Activated CD8-positive, alpha-beta T cell treated with anti-CD3 and anti-CD28 coated beads, Interleukin-2, amount 10 ng/mL, durations not matched to agents 7 days and 5 days (primary cell): ENCODE measurements around the gene VDR. TPM values are rescaled to one million over a fixed set of nuclear protein-coding genes. Genes with fewer than 3 reads are reported as not detected.
"Not testable (repeated sequence)": the region's sequence is repeated elsewhere in the genome, so short reads cannot be mapped to it uniquely, and the experiment has no call there.

Experiments used
- ATAC-seq: fragments of 150-1000 bp; cut with Tn5 transposase; one replicate; pipeline ENCODE4 v1.10.0; 2021; ENCODE audit warnings: moderate library complexity
- CTCF ChIA-PET: fragments of 350-600 bp; sonication (Branson Sonifier 250); formaldehyde crosslinking; loops from one replicate; lab custom pipeline; 2021; ENCODE audit warnings: antibody characterized with exemption; lab: Charles Lee
- POLR2A ChIA-PET: fragments of 350-600 bp; sonication (Branson Sonifier 250); formaldehyde crosslinking; loops from one replicate; lab custom pipeline; 2021; ENCODE audit warnings: antibody characterized with exemption; lab: Charles Lee
- DNase-seq: peaks from one replicate; pipeline ENCODE4 v3.0.0-alpha.2; 2020
- H3K27ac Mint-ChIP-seq: one replicate; pipeline ENCODE4 v1.8.0; 2021; ENCODE audit warnings: mild to moderate bottlenecking, mixed read lengths
- H3K27me3 Mint-ChIP-seq: one replicate; pipeline ENCODE4 v1.8.0; 2021; ENCODE audit warnings: low read depth, mixed read lengths
- H3K36me3 Mint-ChIP-seq: one replicate; pipeline ENCODE4 v1.8.0; 2021; ENCODE audit warnings: low read depth, mixed read lengths
- H3K4me1 Mint-ChIP-seq: one replicate; pipeline ENCODE4 v1.8.0; 2021; ENCODE audit warnings: low read depth, mixed read lengths
- H3K4me3 Mint-ChIP-seq: one replicate; pipeline ENCODE4 v1.8.0; 2021; ENCODE audit warnings: mild to moderate bottlenecking, mixed read lengths
- H3K9me3 Mint-ChIP-seq: one replicate; pipeline ENCODE4 v1.8.0; 2022; ENCODE audit warnings: mixed read lengths; ENCODE audit not compliant: insufficient read depth
- total RNA-seq, 2 experiments: library from RNA; stranded (reverse); gene quantifications; one replicate each; pipeline ENCODE4 v1.2.3, GENCODE V29; 2021

VDR gene
- total RNA-seq, 2 experiments from 2014 or later, result 13.2 to 14.5 TPM

- Mint-ChIP-seq H3K4me3 (no peak overlapping the region), H3K9me3 (no peaks in the 10 kb centered on the region), H3K27me3 (no peaks in the 10 kb centered on the region), H3K36me3 (peaks cover 14% of the 10 kb centered on the region), H3K27ac (no peak overlapping the region), H3K4me1 (peaks cover 3% of the 10 kb centered on the region)
- DNase-seq (no peak), ATAC-seq (no peak)
- ChIA-PET CTCF (interaction anchor here (1.0 kb wide), 1 partner anchor 48 kb away, joined by 3 read pairs; no protein-coding TSS in a partner anchor), POLR2A (no interaction called here)
Measured at GRCh38 chr12:47845081-47845480, 59.7 kb downstream of the VDR start.

GRCh38 chr12:47844264-47845019 lies 60.4 kb downstream of the VDR start:
- no peak for ATAC-seq
- Mint-ChIP-seq H3K36me3 (peaks cover 13% of the 10 kb centered on the region), H3K9me3 (no peaks in the 10 kb centered on the region), H3K4me3 (no peak overlapping the region), H3K27me3 (no peaks in the 10 kb centered on the region), H3K4me1 (peaks cover 3% of the 10 kb centered on the region), H3K27ac (no peak overlapping the region)
- POLR2A ChIA-PET, result no interaction called here
- DNase-seq, result no peak
- CTCF ChIA-PET, result interaction anchor here (15.6 to 21.0 kb wide), 2 partner anchors 35 to 102 kb away, joined by 360 to 1049 read pairs; partner anchors contain the start of gene HDAC7

- no peak overlapping the region for H3K4me3 Mint-ChIP-seq
- ATAC-seq, result no peak
- H3K27ac Mint-ChIP-seq, result no peak overlapping the region
- ChIA-PET POLR2A (interaction anchor here (1.1 kb wide), 1 partner anchor 54 kb away, joined by 3 read pairs; no protein-coding TSS in a partner anchor), CTCF (interaction anchor here (0.9 to 21.0 kb wide), 4 partner anchors 11 to 101 kb away, joined by 3 to 1049 read pairs (median 182); partner anchors contain the start of gene HDAC7)
- peaks cover 3% of the 10 kb centered on the region for H3K4me1 Mint-ChIP-seq
- H3K36me3 Mint-ChIP-seq, result peaks cover 8% of the 10 kb centered on the region
- H3K9me3 Mint-ChIP-seq, result no peaks in the 10 kb centered on the region
- no peak for DNase-seq
- peaks cover 2% of the 10 kb centered on the region for H3K27me3 Mint-ChIP-seq
Measured at GRCh38 chr12:47843226-47843980, 61.4 kb downstream of the VDR start.

GRCh38 chr12:47842543-47842942 lies 62.3 kb downstream of the VDR start:
- POLR2A ChIA-PET, result interaction anchor here (1.1 to 16.4 kb wide), 2 partner anchors 29 to 53 kb away, joined by 3 to 642 read pairs; partner anchors contain the start of gene HDAC7
- CTCF ChIA-PET, result interaction anchor here (1.1 to 21.0 kb wide), 4 partner anchors 10 to 101 kb away, joined by 3 to 1049 read pairs (median 184); partner anchors contain the start of gene HDAC7
- not testable (repeated sequence) for H3K4me3 Mint-ChIP-seq, H3K9me3 Mint-ChIP-seq, ATAC-seq, H3K27ac Mint-ChIP-seq, H3K27me3 Mint-ChIP-seq, H3K36me3 Mint-ChIP-seq, DNase-seq
- H3K4me1 Mint-ChIP-seq, result peaks cover 11% of the 10 kb centered on the region

DNA sequence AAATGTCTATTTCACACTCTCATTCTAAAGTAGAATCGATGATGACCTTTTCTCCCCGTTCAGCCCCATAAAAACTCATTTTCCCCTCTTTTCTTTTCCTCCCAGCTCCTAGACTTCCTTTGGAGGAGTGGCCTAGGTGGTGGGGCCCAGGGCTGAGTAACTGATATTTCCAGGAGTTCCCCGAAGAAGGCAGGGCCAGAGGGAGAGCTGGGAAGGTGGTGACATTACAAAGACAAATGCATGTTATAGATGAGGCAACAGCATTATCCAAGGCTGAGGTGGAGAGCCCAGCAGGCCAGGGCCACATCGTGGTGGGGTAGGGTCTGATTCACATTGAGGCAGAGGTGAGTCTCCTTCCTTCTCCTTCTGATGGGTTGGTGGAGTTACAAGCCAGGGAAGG lies 62.9 kb downstream of the VDR start:
- Mint-ChIP-seq H3K27ac (no peak overlapping the region), H3K36me3 (peaks cover 8% of the 10 kb centered on the region), H3K27me3 (peaks cover 2% of the 10 kb centered on the region), H3K4me3 (no peak overlapping the region), H3K4me1 (peaks cover 17% of the 10 kb centered on the region), H3K9me3 (no peaks in the 10 kb centered on the region)
- ChIA-PET POLR2A (interaction anchor here (1.1 to 16.4 kb wide), 2 partner anchors 29 to 52 kb away, joined by 3 to 642 read pairs; partner anchors contain the start of gene HDAC7), CTCF (interaction anchor here (1.0 to 21.0 kb wide), 8 partner anchors 9 to 125 kb away, joined by 3 to 1049 read pairs (median 66); partner anchors contain the start of genes HDAC7, SLC48A1 and VDR)
- DNase-seq, result no peak
- ATAC-seq, result no peak

DNA sequence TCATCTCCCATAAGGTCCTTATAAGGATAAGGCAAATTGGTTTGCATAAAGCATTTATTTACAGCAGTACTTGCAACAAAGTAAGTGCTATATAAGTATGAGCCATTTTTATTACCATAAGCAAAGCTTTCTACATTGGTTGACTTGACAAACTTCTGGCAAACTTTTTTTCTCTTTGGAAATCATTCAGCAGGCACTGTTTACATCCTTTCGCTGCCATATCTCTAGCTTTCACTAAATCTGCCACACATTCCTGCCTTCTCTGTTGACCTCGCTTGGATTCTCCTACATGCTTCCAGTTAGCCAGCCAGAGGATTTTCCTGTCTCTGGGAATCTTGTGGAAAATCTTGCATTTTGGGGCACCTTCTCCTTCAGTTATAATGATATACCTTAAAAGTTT lies 63.3 kb downstream of the VDR start:
- DNase-seq, result no peak
- Mint-ChIP-seq H3K4me1 (peaks cover 21% of the 10 kb centered on the region), H3K27me3 (peaks cover 2% of the 10 kb centered on the region), H3K9me3 (no peaks in the 10 kb centered on the region), H3K4me3 (no peak overlapping the region), H3K27ac (no peak overlapping the region), H3K36me3 (peaks cover 8% of the 10 kb centered on the region)
- no peak for ATAC-seq
- POLR2A ChIA-PET, result interaction anchor here (0.7 to 16.4 kb wide), 2 partner anchors 8 to 28 kb away, joined by 4 to 642 read pairs; partner anchors contain the start of gene HDAC7
- CTCF ChIA-PET, result interaction anchor here (1.0 to 21.0 kb wide), 9 partner anchors 32 to 125 kb away, joined by 3 to 1049 read pairs (median 11); partner anchors contain the start of genes HDAC7, SLC48A1 and VDR

DNA sequence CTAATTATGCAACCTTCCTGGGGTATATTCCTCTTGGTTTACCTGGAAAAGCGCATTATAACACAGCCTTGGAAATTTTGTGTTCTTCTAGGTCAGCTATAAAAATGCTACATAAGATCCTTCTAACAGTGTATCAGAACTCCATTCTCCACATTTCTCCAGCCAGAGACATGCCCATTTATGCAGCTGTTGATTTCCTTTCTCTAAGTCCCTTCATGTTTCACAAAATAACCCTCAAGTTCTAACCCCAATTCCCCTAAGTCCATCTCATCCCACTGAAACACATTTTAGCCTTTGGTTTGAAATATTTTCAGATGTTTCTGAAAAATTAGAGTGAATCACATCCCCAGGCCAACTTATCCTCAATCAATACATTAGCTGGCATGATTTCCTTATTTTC lies 64.2 kb downstream of the VDR start:
- no peak for ATAC-seq
- POLR2A ChIA-PET, result interaction anchor here (0.9 to 16.4 kb wide), 2 partner anchors 27 to 46 kb away, joined by 3 to 642 read pairs; partner anchors contain the start of gene HDAC7
- Mint-ChIP-seq H3K27ac (no peak overlapping the region), H3K27me3 (peaks cover 2% of the 10 kb centered on the region), H3K36me3 (peaks cover 6% of the 10 kb centered on the region), H3K4me1 (peaks cover 30% of the 10 kb centered on the region), H3K9me3 (no peaks in the 10 kb centered on the region), H3K4me3 (no peak overlapping the region)
- CTCF ChIA-PET, result interaction anchor here (0.8 to 21.0 kb wide), 12 partner anchors 31 to 349 kb away, joined by 3 to 1049 read pairs (median 10); partner anchors contain the start of genes HDAC7, SLC48A1 and VDR
- no peak for DNase-seq

DNA sequence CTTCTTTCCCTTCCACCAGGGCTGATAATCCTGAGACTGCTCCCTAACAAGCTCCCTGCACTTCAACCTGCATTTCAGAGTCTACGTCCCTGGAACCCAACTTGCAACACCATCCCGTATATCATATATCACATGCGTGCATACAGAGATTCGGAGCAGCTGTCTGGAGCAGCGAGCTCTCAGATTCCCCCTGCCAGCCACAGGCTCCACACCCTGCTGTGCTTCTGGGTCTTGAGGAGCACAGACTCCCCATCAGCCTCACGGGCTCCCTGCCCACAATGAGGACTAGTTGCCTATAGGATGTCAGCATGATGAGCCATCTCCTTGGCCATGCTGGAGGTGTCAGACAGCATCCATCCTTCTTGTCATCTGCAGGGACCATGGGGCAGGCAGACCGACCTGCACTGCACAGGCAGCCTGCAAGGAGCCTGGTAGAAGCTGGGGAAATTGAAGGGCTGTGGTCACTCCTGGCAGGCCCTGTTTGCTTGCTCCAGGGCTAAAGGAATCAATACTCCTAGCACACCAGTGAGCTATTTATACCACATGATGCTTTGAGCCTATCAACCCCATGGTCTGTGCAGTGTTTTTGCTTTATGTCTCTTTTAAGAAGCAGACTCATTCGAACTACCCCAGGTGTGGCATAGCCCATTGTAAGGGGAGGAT lies 65.4 kb downstream of the VDR start:
- peaks cover 2% of the 10 kb centered on the region for H3K27me3 Mint-ChIP-seq
- POLR2A ChIA-PET, result interaction anchor here (0.6 to 16.4 kb wide), 7 partner anchors 11 to 359 kb away, joined by 3 to 642 read pairs (median 6); partner anchors contain the start of gene HDAC7
- H3K27ac Mint-ChIP-seq, result no peak overlapping the region
- no peaks in the 10 kb centered on the region for H3K9me3 Mint-ChIP-seq
- no peak overlapping the region for H3K4me3 Mint-ChIP-seq
- DNase-seq (no peak), ATAC-seq (no peak)
- CTCF ChIA-PET, result interaction anchor here (0.8 to 21.0 kb wide), 34 partner anchors 9 to 203 kb away, joined by 3 to 1049 read pairs (median 8); partner anchors contain the start of genes ENDOU, HDAC7, SLC48A1 and TMEM106C
- H3K4me1 Mint-ChIP-seq, result peaks cover 43% of the 10 kb centered on the region
- H3K36me3 Mint-ChIP-seq, result peaks cover 4% of the 10 kb centered on the region

- ChIA-PET POLR2A (interaction anchor here (0.6 to 16.4 kb wide), 9 partner anchors 10 to 360 kb away, joined by 3 to 642 read pairs (median 5); partner anchors contain the start of gene HDAC7), CTCF (interaction anchor here (0.7 to 21.0 kb wide), 45 partner anchors 10 to 476 kb away, joined by 3 to 1049 read pairs (median 6); partner anchors contain the start of genes ENDOU, HDAC7, SLC48A1 and TMEM106C)
- H3K27ac Mint-ChIP-seq, result no peak overlapping the region
- DNase-seq (peak; percentile 56), ATAC-seq (no peak)
- H3K9me3 Mint-ChIP-seq, result no peaks in the 10 kb centered on the region
- no peak overlapping the region for H3K4me3 Mint-ChIP-seq
- peaks cover 52% of the 10 kb centered on the region for H3K4me1 Mint-ChIP-seq
- H3K27me3 Mint-ChIP-seq, result peaks cover 2% of the 10 kb centered on the region
- peaks cover 3% of the 10 kb centered on the region for H3K36me3 Mint-ChIP-seq
Measured at GRCh38 chr12:47838286-47838931, 66.4 kb downstream of the VDR start.
